ENCODE results near the gene EEF1AKMT3. TPM values are rescaled to one million over a fixed set of nuclear protein-coding genes. Genes with fewer than 3 reads are reported as not detected.

The EEF1AKMT3 gene
- polyA plus RNA-seq, 1 donor (not counting 4 experiments of a cell fraction or from before 2014, with no cell fraction given), result 7.7 TPM

DNA sequence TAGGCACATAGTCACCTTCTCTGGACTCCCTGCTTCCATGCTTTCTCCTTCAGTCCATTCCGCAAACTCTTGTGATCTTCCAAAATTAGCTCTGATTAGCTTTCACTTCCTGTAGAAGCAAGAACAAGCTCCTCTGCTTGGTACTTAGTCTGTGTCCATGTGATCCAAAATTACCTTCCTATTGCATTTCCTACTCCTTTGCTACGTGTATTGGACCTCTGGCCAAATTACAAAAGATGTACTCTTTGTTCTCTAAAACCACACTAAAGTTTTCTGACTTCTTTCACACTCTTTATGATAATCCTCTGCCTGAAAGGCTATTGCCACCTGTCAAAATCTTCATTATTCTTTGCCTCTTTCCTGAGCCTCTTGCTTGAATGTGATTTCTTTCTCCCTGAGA, 9.4 kb downstream of the EEF1AKMT3 start:
- FAIRE-seq (no peak), DNase-seq (ENCODE audit: low read depth, low spot score) (no peak)
- Histone ChIP-seq H3K9me3 (ENCODE audit: control insufficient read depth, low read depth, low read length) (no peaks in the 10 kb centered on the region), H3K4me1 (ENCODE audit: control insufficient read depth, extremely low read depth, insufficient read depth, low read length) (peaks cover 8% of the 10 kb centered on the region), H3K9me1 (ENCODE audit: control insufficient read depth, extremely low read depth, insufficient read depth, low read length) (no peaks in the 10 kb centered on the region), H3K4me3 (ENCODE audit: control insufficient read depth in 2 of 3, extremely low read depth in 1 of 3, insufficient read depth in 2 of 3, low read depth in 1 of 3, low read length in 3 of 3) (no peak overlapping the region), H3K79me2 (ENCODE audit: control insufficient read depth, insufficient read depth, low read length) (peaks cover 16% of the 10 kb centered on the region), H3K9ac (ENCODE audit: control insufficient read depth, extremely low read depth, insufficient read depth, low read length) (no peak overlapping the region), H4K20me1 (ENCODE audit: control insufficient read depth, extremely low read depth, insufficient read depth, low read length) (no peaks in the 10 kb centered on the region), H2AFZ (ENCODE audit: control insufficient read depth, low read length) (no peak overlapping the region), H3K4me2 (ENCODE audit: control insufficient read depth, extremely low read depth, insufficient read depth, low read depth, low read length) (no peak overlapping the region), H3K27ac (ENCODE audit: control insufficient read depth, insufficient read depth, low read length) (no peak overlapping the region), H3K36me3 (ENCODE audit: control insufficient read depth in 2 of 2, extremely low read depth in 1 of 2, insufficient read depth in 2 of 2, low read length in 2 of 2) (peaks cover 7 to 8% of the 10 kb centered on the region in 2 experiments), H3K27me3 (ENCODE audit: control insufficient read depth, extremely low read depth, insufficient read depth, low read length) (no peaks in the 10 kb centered on the region)
- TF ChIP-seq EZH2 (IDR thresholded peaks at IDR 0.05; ENCODE audit: low read length) (no peak), CTCF (optimal IDR thresholded peaks at IDR 0.05 in 1 of 3, IDR thresholded peaks at IDR 0.05 in 1 of 3, conservative IDR thresholded peaks at IDR 0.05 in 1 of 3; ENCODE audit: extremely low read depth in 1 of 3, insufficient read depth in 2 of 3, low read length in 3 of 3) (no peak)
- dilution Hi-C loops (cut with MboI; ENCODE audit: extremely low pct_ligation_motif_present, low sequenced_read_pairs), result no loop called here

- no peak overlapping the region for H3K4me2 ChIP-seq (ENCODE audit: control insufficient read depth, extremely low read depth, insufficient read depth, low read depth, low read length)
- no peak overlapping the region for H3K27ac ChIP-seq (ENCODE audit: control insufficient read depth, insufficient read depth, low read length)
- no peaks in the 10 kb centered on the region for H3K9me3 ChIP-seq (ENCODE audit: control insufficient read depth, low read depth, low read length)
- TF ChIP-seq CTCF (optimal IDR thresholded peaks at IDR 0.05 in 1 of 3, IDR thresholded peaks at IDR 0.05 in 1 of 3, conservative IDR thresholded peaks at IDR 0.05 in 1 of 3; ENCODE audit: extremely low read depth in 1 of 3, insufficient read depth in 2 of 3, low read length in 3 of 3), result no peak
- no peak for TF ChIP-seq EZH2 (IDR thresholded peaks at IDR 0.05; ENCODE audit: low read length)
- H3K9ac ChIP-seq (ENCODE audit: control insufficient read depth, extremely low read depth, insufficient read depth, low read length), result no peak overlapping the region
- no peak overlapping the region for H3K4me3 ChIP-seq (ENCODE audit: control insufficient read depth in 2 of 3, extremely low read depth in 1 of 3, insufficient read depth in 2 of 3, low read depth in 1 of 3, low read length in 3 of 3)
- dilution Hi-C loops (cut with MboI; ENCODE audit: extremely low pct_ligation_motif_present, low sequenced_read_pairs), result no loop called here
- peaks cover 16% of the 10 kb centered on the region for H3K79me2 ChIP-seq (ENCODE audit: control insufficient read depth, insufficient read depth, low read length)
- H3K9me1 ChIP-seq (ENCODE audit: control insufficient read depth, extremely low read depth, insufficient read depth, low read length), result no peaks in the 10 kb centered on the region
- peaks cover 8% of the 10 kb centered on the region for H3K4me1 ChIP-seq (ENCODE audit: control insufficient read depth, extremely low read depth, insufficient read depth, low read length)
- H3K27me3 ChIP-seq (ENCODE audit: control insufficient read depth, extremely low read depth, insufficient read depth, low read length), result no peaks in the 10 kb centered on the region
- no peak for DNase-seq (ENCODE audit: low read depth, low spot score)
- no peak overlapping the region for H2AFZ ChIP-seq (ENCODE audit: control insufficient read depth, low read length)
- FAIRE-seq, result no peak
- H4K20me1 ChIP-seq (ENCODE audit: control insufficient read depth, extremely low read depth, insufficient read depth, low read length), result no peaks in the 10 kb centered on the region
- H3K36me3 ChIP-seq (ENCODE audit: control insufficient read depth in 2 of 2, extremely low read depth in 1 of 2, insufficient read depth in 2 of 2, low read length in 2 of 2), result peaks cover 9 to 12% of the 10 kb centered on the region in 2 experiments
These were observed 9.8 kb downstream of the EEF1AKMT3 start for GRCh38 chr12:57782243-57782607.
